ENCODE results near the gene TBC1D22B. TPM values are rescaled to one million over a fixed set of nuclear protein-coding genes. Genes with fewer than 3 reads are reported as not detected.

Gene TBC1D22B
- total RNA-seq, 3 donors from 2014 or later: 13.0 to 13.5 (median 13.2) TPM

DNA sequence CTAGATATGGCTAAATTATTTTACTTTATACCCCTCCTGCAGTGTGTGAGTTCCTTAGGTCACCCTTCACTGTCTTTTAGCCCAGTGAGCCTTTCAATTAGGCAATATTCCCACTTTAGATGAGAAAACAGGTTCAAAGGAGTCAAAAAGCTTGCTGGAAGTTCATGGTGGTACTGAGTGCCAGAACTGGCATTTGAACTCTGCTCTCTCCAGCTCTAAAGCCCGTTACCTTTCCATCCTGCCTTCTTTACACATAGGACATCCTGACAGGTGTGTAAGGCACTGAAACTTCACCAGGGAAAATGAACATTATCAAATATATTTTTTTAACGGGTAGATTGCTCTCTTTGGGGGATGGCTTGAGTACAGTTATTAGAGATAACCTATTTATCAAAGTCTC, 11.5 kb downstream of the TBC1D22B start:
- no peak for ATAC-seq
- DNase-seq: no peak
- Mint-ChIP-seq H3K27me3 (ENCODE audit: low read depth) (no peaks in the 10 kb centered on the region), H3K9me3 (no peaks in the 10 kb centered on the region), H3K36me3 (ENCODE audit: insufficient read depth) (peaks cover 18% of the 10 kb centered on the region), H3K4me1 (ENCODE audit: low read depth) (peaks cover 31% of the 10 kb centered on the region), H3K4me3 (no peak overlapping the region)

DNA sequence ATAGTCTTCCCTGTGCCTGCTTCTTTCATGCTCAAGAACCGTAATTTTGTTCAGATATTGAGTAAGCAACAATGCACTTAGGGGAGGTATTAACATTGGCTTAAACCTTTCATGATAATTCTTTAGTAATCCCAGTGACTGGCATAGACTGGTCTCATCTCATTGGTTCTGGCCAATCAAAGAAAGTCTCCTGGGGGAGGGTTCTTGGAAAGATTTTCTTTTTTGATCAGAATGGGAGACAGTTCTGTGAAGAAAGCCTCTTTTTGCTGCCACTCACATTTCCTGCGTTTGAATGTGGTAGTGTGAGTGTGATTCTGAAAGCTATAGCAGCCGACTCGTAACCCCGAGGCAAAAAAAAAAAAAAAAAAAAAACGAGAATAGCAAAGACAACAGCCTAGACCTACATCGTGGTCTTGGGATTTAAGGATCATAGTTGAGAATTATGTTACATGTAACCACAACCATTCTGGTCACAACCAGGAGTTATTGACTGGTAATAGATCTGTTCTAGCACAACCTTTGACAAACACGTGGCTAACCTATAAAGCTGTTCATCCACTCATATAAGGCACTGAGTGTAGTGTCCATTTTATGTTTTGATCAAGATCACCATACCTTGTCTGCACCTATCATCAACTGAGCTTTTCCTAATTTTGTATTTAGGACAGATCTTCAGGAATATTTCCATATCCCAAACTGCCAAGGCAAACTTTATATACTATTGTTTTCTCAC, 15.4 kb downstream of the TBC1D22B start:
- H3K4me1 Mint-ChIP-seq (ENCODE audit: low read depth): peaks cover 32% of the 10 kb centered on the region
- peaks cover 24% of the 10 kb centered on the region for H3K36me3 Mint-ChIP-seq (ENCODE audit: insufficient read depth)
- H3K9me3 Mint-ChIP-seq: no peaks in the 10 kb centered on the region
- DNase-seq (no peak), ATAC-seq (peak; percentile 55 to 66)
- no peaks in the 10 kb centered on the region for H3K27me3 Mint-ChIP-seq (ENCODE audit: low read depth)
- H3K4me3 Mint-ChIP-seq: peak overlapping the region; percentile 46

DNA sequence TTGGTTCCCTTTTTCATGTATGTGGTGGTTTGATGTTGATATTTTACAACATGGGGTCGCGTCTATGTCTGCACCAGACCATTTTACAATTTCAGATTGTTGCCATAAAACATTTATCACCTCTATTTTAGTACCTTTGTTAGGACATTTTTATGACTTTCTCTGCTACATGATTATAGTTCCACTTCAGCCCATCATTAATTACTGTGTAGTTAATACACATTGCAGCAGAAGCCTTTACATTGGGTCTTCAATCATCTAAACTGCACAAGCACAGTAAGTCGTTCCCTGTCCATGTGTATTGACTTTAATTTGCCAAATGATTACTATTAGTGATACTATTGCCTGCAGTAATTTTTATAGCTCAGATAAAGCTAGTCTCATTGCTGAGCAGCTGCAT, 16.1 kb downstream of the TBC1D22B start:
- Mint-ChIP-seq H3K9me3 (no peaks in the 10 kb centered on the region), H3K4me3 (no peak overlapping the region), H3K4me1 (ENCODE audit: low read depth) (peaks cover 35% of the 10 kb centered on the region), H3K36me3 (ENCODE audit: insufficient read depth) (peaks cover 24% of the 10 kb centered on the region), H3K27me3 (ENCODE audit: low read depth) (no peaks in the 10 kb centered on the region)
- no peak for DNase-seq
- ATAC-seq: no peak

DNA sequence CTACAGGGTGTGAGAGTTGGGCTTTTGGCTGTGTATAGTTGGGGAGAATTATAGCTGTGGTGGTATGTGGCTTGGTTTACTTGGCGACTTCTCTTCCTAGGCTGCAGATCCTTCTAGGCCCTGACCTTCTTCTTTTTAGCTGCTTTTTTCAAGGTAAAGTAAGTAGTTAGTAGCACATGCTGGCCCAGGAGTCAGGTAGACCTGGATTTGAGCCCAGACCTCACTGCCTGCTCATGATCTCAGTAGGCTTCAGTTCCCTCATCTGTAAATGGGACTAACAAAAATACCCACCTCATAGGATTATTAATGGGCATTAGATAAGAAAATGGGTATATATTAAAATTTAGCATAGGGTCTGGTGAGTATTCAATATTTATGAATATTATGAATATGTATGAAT, 17.8 kb downstream of the TBC1D22B start:
- Mint-ChIP-seq H3K36me3 (ENCODE audit: insufficient read depth) (peaks cover 28% of the 10 kb centered on the region), H3K27me3 (ENCODE audit: low read depth) (no peaks in the 10 kb centered on the region), H3K4me1 (ENCODE audit: low read depth) (peaks cover 38% of the 10 kb centered on the region), H3K4me3 (no peak overlapping the region), H3K9me3 (no peaks in the 10 kb centered on the region)
- ATAC-seq: no peak
- no peak for DNase-seq

DNA sequence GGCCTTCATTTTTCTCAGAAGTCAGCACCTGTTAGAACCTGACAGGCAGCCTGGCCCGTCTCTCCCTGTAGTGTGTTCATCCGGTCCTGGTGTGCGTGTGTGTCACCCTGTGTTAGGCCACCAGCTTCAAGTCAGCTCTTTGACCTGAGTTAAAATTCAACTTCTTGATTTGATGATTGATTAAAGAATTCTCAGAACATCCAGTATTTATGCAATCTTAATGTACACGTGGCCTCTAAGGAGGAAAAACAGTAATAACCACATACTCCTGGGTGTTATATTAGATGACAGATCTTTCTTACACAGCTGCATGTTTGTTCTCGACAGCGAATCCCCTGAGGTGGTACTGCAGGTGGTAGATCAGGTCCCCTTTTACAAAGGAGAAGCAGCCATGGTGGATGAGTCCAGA, 19.4 kb downstream of the TBC1D22B start:
- H3K4me1 Mint-ChIP-seq (ENCODE audit: low read depth): peaks cover 38% of the 10 kb centered on the region
- peaks cover 27% of the 10 kb centered on the region for H3K36me3 Mint-ChIP-seq (ENCODE audit: insufficient read depth)
- ATAC-seq (peak in 1 of 2 donors; percentile 28), DNase-seq (no peak)
- no peaks in the 10 kb centered on the region for H3K9me3 Mint-ChIP-seq
- no peak overlapping the region for H3K4me3 Mint-ChIP-seq
- no peaks in the 10 kb centered on the region for H3K27me3 Mint-ChIP-seq (ENCODE audit: low read depth)

DNA sequence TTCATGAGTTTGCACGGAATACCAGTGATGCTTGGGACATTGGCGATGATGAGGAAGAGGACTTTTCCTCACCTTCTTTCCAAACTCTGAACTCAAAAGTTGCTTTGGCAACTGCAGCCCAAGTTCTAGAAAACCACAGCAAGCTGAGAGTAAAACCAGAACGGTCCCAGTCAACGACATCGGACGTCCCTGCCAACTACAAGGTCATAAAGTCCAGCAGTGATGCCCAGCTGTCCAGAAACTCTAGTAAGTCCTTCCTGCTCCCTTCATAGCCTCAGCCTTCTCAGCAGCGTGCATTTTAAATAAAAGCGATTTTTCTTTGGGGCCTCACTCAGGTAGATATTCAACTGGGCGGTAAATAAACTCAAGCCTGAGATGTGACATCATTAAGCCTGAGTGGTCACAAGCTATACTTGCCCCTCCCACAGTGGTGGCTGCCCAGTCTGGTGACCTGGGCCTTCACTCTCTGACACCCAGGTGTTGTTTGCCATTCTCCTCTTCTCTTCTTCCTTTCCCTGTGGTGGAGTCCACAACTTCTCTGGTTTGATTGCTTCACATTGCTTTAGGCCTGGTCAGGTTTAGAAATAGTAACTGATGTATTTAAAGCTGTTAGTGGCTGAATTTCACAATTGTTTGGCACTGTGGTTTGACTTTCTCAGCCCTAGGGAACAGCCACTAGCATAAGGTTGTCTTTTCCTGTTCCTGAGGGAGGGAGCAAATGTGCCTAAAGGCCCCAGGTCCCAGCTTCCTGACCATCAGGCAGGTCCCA, 22.0 kb downstream of the TBC1D22B start:
- Mint-ChIP-seq H3K9me3 (no peaks in the 10 kb centered on the region), H3K36me3 (ENCODE audit: insufficient read depth) (peaks cover 41% of the 10 kb centered on the region), H3K4me3 (no peak overlapping the region), H3K27me3 (ENCODE audit: low read depth) (no peaks in the 10 kb centered on the region), H3K4me1 (ENCODE audit: low read depth) (peaks cover 21% of the 10 kb centered on the region)
- no peak for ATAC-seq
- DNase-seq: no peak

DNA sequence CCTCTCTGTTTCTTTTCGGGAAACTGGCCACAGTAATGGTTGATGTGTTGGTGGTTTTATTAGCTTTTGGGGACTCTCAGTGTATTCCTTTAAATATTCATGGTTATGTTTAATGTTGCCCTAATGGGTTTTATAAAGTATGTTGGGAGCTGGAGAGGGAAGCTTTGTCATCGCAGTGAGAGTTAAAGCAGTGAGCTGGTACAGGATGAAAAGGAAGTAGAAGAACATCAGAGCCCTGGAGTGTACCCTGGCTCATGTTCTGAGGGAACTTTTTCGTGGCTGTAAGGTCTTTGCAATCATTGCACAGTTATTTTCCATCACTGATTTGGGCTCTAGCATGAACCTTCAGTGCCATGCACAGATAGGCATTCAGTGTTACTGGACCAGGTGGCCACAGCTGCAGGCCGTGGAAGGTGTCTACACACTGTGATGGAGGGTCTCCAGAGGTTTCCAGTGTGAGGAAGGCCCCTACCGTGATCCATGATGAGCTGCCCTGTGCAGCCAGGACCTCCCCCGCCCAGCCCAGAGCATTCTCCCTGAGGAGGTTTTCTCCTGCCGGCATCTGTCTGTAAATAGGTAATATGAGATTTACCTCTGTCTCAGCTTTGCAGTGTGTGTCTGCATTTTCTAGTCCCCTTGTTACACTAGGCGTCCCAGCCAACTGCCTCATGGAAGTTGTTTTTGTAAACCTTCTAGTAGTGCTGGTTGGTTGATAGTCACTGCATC, 22.8 kb downstream of the TBC1D22B start:
- no peak for ATAC-seq
- Mint-ChIP-seq H3K4me1 (ENCODE audit: low read depth) (peaks cover 17% of the 10 kb centered on the region), H3K4me3 (no peak overlapping the region)

DNA sequence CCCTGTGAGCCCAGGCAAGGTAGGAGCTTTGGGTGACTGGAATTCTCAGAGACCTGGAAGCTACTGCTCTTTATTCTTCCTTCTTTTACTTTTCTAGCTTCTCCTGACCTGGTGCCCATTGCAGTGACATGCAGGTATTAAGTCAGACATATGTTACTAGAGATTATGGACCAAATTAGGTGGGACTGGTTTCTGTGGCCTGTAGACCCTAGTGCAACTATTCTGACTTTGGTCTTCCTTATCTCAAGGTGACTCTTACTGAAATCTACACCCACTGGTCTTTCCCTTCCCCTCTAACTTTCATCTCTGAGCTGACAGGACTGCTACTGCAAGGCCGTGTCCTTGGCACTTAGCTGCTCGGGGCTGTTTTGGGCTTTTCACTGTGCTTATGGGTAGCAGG, 24.8 kb downstream of the TBC1D22B start:
- Mint-ChIP-seq H3K4me1 (ENCODE audit: low read depth) (peaks cover 7% of the 10 kb centered on the region), H3K9me3 (no peaks in the 10 kb centered on the region), H3K27me3 (ENCODE audit: low read depth) (no peaks in the 10 kb centered on the region), H3K4me3 (no peak overlapping the region), H3K36me3 (ENCODE audit: insufficient read depth) (peaks cover 46% of the 10 kb centered on the region)
- DNase-seq: no peak
- ATAC-seq: no peak

More for the DNA sequence above, 22.8 kb downstream of the TBC1D22B start:
- Mint-ChIP-seq H3K36me3 (ENCODE audit: insufficient read depth) (peaks cover 44% of the 10 kb centered on the region), H3K9me3 (no peaks in the 10 kb centered on the region), H3K27me3 (ENCODE audit: low read depth) (no peaks in the 10 kb centered on the region)
- no peak for DNase-seq

DNA sequence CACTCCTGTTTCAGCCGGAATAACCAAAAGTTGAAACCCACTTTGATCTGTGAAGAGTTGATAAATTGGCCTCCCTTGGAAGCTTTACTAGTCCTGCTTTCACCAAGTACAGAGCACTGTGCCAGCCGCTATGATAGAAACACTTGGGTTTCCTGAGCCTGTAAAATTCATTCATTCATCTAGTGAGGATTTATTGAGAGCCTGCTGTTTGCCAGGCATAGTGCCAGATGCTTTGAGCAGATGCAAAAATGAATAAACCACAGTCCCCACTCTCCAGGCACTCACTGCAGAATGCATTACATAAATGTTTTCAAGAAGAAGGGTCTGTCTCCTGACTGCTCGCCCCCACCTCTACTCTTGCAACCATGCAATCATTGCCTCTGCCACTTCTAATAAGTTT, 25.7 kb downstream of the TBC1D22B start:
- peaks cover 9% of the 10 kb centered on the region for H3K4me1 Mint-ChIP-seq (ENCODE audit: low read depth)
- DNase-seq (no peak), ATAC-seq (no peak)
- H3K4me3 Mint-ChIP-seq: no peak overlapping the region
- H3K36me3 Mint-ChIP-seq (ENCODE audit: insufficient read depth): peaks cover 50% of the 10 kb centered on the region
- H3K9me3 Mint-ChIP-seq: no peaks in the 10 kb centered on the region
- no peaks in the 10 kb centered on the region for H3K27me3 Mint-ChIP-seq (ENCODE audit: low read depth)

DNA sequence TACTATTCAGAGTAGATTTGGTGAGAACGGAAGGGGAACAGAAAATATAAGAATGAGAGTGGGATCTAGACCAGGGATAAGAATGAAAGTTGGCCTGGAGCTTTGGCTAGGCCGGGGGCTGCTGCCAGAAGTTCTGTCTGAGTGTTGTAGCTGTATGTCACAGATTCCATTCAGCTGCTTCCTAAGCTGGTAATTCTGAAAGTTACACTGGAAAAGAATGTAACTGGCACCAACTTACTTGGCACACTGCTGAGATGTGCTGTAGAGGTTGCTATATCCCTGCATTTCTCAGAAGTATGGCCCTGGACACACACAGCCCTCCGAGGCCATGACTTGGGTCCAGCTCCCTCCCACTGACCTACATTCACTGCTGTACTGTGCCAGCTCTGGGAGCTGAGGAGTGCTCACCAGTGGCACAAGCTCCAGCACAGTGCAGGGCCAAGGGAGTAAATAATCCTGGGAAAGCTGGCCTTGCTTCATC, 26.1 kb downstream of the TBC1D22B start:
- peaks cover 6% of the 10 kb centered on the region for H3K4me1 Mint-ChIP-seq (ENCODE audit: low read depth)
- H3K9me3 Mint-ChIP-seq: no peaks in the 10 kb centered on the region
- ATAC-seq: no peak
- no peak for DNase-seq
- peaks cover 50% of the 10 kb centered on the region for H3K36me3 Mint-ChIP-seq (ENCODE audit: insufficient read depth)
- no peaks in the 10 kb centered on the region for H3K27me3 Mint-ChIP-seq (ENCODE audit: low read depth)
- H3K4me3 Mint-ChIP-seq: no peak overlapping the region

DNA sequence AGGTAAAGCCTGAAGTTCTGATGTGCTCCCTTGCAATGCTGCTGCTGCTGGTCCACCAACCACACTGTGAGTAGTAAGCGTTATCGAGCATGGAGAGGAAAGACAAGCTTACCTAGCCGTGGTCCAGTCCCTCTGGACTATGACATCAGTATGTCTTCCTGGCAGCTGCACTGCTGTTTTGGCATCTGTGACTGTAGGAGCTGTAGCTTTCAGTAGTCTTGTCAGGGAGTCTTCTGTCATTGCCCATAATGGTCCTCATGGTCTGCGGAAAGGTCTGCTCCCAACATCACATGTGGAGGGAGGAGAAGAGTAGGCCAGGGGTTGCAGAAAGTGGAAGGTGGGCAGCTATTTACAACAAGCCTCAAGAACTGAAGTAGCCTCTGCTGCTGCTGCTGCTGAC, 27.2 kb downstream of the TBC1D22B start:
- no peaks in the 10 kb centered on the region for H3K27me3 Mint-ChIP-seq (ENCODE audit: low read depth)
- H3K36me3 Mint-ChIP-seq (ENCODE audit: insufficient read depth): peaks cover 45% of the 10 kb centered on the region
- H3K4me3 Mint-ChIP-seq: no peak overlapping the region
- ATAC-seq (no peak), DNase-seq (no peak)
- H3K9me3 Mint-ChIP-seq: no peaks in the 10 kb centered on the region
- peaks cover 15% of the 10 kb centered on the region for H3K4me1 Mint-ChIP-seq (ENCODE audit: low read depth)

DNA sequence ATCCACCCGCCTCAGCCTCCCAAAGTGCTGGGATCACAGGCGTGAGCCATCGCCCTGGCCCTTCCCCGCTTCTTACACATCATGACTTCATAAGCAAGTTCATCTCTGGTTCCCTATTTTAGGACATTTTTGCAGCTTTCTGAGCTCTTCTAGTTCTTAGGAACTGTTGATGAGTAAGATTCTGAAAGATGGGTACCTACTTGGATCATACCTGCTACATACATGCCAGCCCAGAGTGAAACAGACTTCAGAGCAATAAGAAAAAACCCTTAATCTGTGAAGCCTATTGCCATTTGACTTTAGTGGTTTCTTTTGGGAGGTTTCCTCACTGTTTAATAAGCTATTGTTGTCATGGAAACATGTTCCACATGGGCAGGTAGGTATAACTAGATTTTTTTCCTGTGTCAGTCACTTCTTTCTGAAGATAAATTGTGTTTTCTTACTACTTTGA, 28.3 kb downstream of the TBC1D22B start:
- Mint-ChIP-seq H3K9me3 (no peaks in the 10 kb centered on the region), H3K36me3 (ENCODE audit: insufficient read depth) (peaks cover 40% of the 10 kb centered on the region), H3K4me3 (no peak overlapping the region), H3K4me1 (ENCODE audit: low read depth) (peaks cover 19% of the 10 kb centered on the region), H3K27me3 (ENCODE audit: low read depth) (no peaks in the 10 kb centered on the region)
- no peak for DNase-seq
- peak; percentile 41 to 59 for ATAC-seq

DNA sequence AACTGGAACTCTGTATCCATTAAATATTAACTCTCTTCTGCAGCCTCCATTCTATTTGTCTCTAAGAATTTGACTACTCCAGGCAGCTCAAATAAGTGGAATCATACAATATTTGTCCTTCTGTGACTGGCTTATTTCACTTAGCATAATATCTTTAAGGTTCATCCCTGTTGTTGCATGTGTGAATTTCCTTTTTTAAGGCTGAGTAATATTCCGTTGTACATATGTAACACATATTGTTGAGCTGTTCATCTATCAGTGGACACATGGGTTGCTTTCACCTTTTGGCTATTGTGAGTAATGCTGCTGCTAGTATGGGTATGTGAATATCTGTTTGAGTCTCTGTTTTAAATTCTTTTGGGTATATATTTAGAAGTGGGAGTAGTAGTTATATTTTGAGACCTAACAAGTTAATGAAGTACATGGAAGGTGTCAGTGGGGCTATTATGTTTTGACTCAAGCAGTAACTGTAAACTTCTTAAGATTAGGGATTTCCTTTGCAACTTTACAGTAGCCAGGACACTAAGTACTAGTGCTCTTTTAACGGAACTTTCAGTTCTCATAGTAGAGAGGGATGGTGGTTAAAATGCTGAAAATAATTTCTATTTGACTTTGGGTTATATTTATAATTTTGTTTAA, 30.1 kb downstream of the TBC1D22B start:
- ATAC-seq (no peak), DNase-seq (no peak)
- Mint-ChIP-seq H3K27me3 (ENCODE audit: low read depth) (no peaks in the 10 kb centered on the region), H3K36me3 (ENCODE audit: insufficient read depth) (peaks cover 43% of the 10 kb centered on the region), H3K4me1 (ENCODE audit: low read depth) (peaks cover 19% of the 10 kb centered on the region), H3K9me3 (no peaks in the 10 kb centered on the region), H3K4me3 (no peak overlapping the region)

DNA sequence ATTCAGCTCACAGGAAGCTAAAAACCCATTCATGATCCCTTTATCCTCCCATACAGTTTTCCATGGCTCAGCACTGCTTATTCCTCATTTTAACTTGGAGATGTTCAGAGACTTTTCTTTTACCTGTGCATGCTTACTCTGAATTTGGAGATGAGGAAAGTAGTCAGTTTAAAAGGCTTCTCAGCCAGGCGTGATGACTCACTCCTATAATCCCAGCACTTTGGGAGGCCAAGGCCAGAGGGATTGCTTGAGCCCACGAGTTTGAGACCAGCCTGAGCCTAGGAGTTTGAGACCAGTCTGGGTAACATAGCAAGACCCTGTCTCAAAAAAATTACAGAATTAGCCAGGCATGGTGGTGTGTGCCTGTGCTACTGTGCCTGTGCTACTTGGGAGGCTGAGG, 30.7 kb downstream of the TBC1D22B start:
- DNase-seq (no peak), ATAC-seq (no peak)
- Mint-ChIP-seq H3K9me3 (no peaks in the 10 kb centered on the region), H3K27me3 (ENCODE audit: low read depth) (no peaks in the 10 kb centered on the region), H3K36me3 (ENCODE audit: insufficient read depth) (peaks cover 37% of the 10 kb centered on the region), H3K4me3 (no peak overlapping the region), H3K4me1 (ENCODE audit: low read depth) (peaks cover 19% of the 10 kb centered on the region)
